ENCODE data around the gene PIEZO1. TPM values are rescaled to one million over a fixed set of nuclear protein-coding genes. Genes with fewer than 3 reads are reported as not detected.

Gene PIEZO1
- total RNA-seq, 6 experiments from 2014 or later = 48.9 to 91.9 (median 64.4) TPM

GRCh38 chr16:88716601-88717001 lies 68.4 kb downstream of the PIEZO1 start:
- no peaks in the 10 kb centered on the region for H3K9me3 ChIP-seq
- intact Hi-C loops (cut with DNase I) = no loop called here
- no peak for DNase-seq
- H3K36me3 ChIP-seq = peaks cover 0 to 74% (median 29%) of the 10 kb centered on the region in 4 donors
- no peak overlapping the region for H3K4me3 ChIP-seq
- TF ChIP-seq POLR2A (IDR thresholded peaks at IDR 0.05) (no peak), CTCF (IDR thresholded peaks at IDR 0.05) (no peak)
- H3K4me1 ChIP-seq = no peaks in the 10 kb centered on the region
- WGBS (ENCODE audit: insufficient coverage, low coverage, low lambda C conversion rate, missing lambda C conversion rate) = 100% methylated on average over 4 of the region's 21 CpGs
- no peak overlapping the region for H3K27ac ChIP-seq
- H3K27me3 ChIP-seq = no peaks in the 10 kb centered on the region
- ATAC-seq = no peak

- WGBS (ENCODE audit: insufficient coverage, low coverage, low lambda C conversion rate, missing lambda C conversion rate) = no CpG with 5 or more reads among the region's 15 CpGs
- Histone ChIP-seq H3K27ac (no peak overlapping the region), H3K36me3 (peaks cover 0 to 70% (median 29%) of the 10 kb centered on the region in 4 donors), H3K4me1 (no peaks in the 10 kb centered on the region), H3K9me3 (no peaks in the 10 kb centered on the region), H3K27me3 (no peaks in the 10 kb centered on the region), H3K4me3 (no peak overlapping the region)
- no peak for ATAC-seq
- no peak for DNase-seq
- TF ChIP-seq POLR2A (IDR thresholded peaks at IDR 0.05) (no peak), CTCF (IDR thresholded peaks at IDR 0.05) (no peak)
- intact Hi-C loops (cut with DNase I) = no loop called here
Measured at GRCh38 chr16:88716201-88716600, 68.8 kb downstream of the PIEZO1 start.

- Histone ChIP-seq H3K4me1 (no peaks in the 10 kb centered on the region), H3K36me3 (peaks cover 0 to 66% (median 24%) of the 10 kb centered on the region in 4 donors), H3K9me3 (no peaks in the 10 kb centered on the region), H3K4me3 (no peak overlapping the region), H3K27me3 (no peaks in the 10 kb centered on the region), H3K27ac (no peak overlapping the region)
- TF ChIP-seq CTCF (IDR thresholded peaks at IDR 0.05) (no peak), POLR2A (IDR thresholded peaks at IDR 0.05) (no peak)
- intact Hi-C loops (cut with DNase I) = no loop called here
- ATAC-seq = no peak
- no peak for DNase-seq
- WGBS (ENCODE audit: insufficient coverage, low coverage, low lambda C conversion rate, missing lambda C conversion rate) = 77% methylated on average over 11 of the region's 57 CpGs
Measured at GRCh38 chr16:88715312-88716190, 69.5 kb downstream of the PIEZO1 start.

GRCh38 chr16:88714420-88715302 lies 70.4 kb downstream of the PIEZO1 start:
- intact Hi-C loops (cut with DNase I) = no loop called here
- ATAC-seq (peak in 1 of 4 donors; percentile 5), DNase-seq (no peak)
- H3K9me3 ChIP-seq = no peaks in the 10 kb centered on the region
- peaks cover 0 to 61% (median 19%) of the 10 kb centered on the region in 4 donors for H3K36me3 ChIP-seq
- H3K4me1 ChIP-seq = no peaks in the 10 kb centered on the region
- TF ChIP-seq CTCF (IDR thresholded peaks at IDR 0.05) (no peak), POLR2A (IDR thresholded peaks at IDR 0.05) (no peak)
- no peaks in the 10 kb centered on the region for H3K27me3 ChIP-seq
- H3K4me3 ChIP-seq = no peak overlapping the region
- no peak overlapping the region for H3K27ac ChIP-seq
- 94% methylated on average over 8 of the region's 42 CpGs for WGBS (ENCODE audit: insufficient coverage, low coverage, low lambda C conversion rate, missing lambda C conversion rate)

Measured in right lobe of liver (tissue), 6 donors.